Heart right ventricle (tissue), 16 donors: ENCODE measurements around the gene RGS16. TPM values are rescaled to one million over a fixed set of nuclear protein-coding genes. Genes with fewer than 3 reads are reported as not detected.

Source experiments
- ATAC-seq, 8 donors: fragments of 200-7000 bp; cut with Tn5 transposase; one replicate each; pipeline ENCODE4 v1.9.1; 2020; ENCODE audit warnings: mild to moderate bottlenecking in 8 of 8, moderate library complexity in 8 of 8, moderate number of reproducible peaks in 1 of 8
- DNase-seq, 2 donors: peaks; one replicate each; pipeline ENCODE4 v3.0.0-alpha.2; 2020
- H3K27ac ChIP-seq, 10 donors: fragments of 200-600 bp; sonication (generic) in 2 of 10; one replicate each; pipeline versions ENCODE4 v1.5.0 to v1.8.0; 2020 to 2022; ENCODE audit warnings: mild to moderate bottlenecking in 3 of 10
- H3K27me3 ChIP-seq, 7 donors: fragments of 200-600 bp; one replicate each; pipeline ENCODE4 v1.8.0; 2021 to 2022; ENCODE audit warnings: mild to moderate bottlenecking in 2 of 7
- H3K36me3 ChIP-seq, 9 donors: fragments of 200-600 bp; sonication (generic) in 1 of 9; one replicate each; pipeline versions ENCODE4 v1.5.0 to v1.8.0; 2020 to 2022; ENCODE audit warnings: mild to moderate bottlenecking in 2 of 9
- H3K4me1 ChIP-seq, 9 donors: fragments of 200-600 bp; sonication (generic) in 1 of 9; one replicate each; pipeline versions ENCODE4 v1.5.0 to v1.8.0; 2020 to 2022; ENCODE audit warnings: mild to moderate bottlenecking in 4 of 9
- H3K4me3 ChIP-seq, 10 donors: fragments of 200-600 bp; sonication (generic) in 2 of 10; one replicate each; pipeline versions ENCODE4 v1.5.0 to v1.8.0; 2020 to 2022; ENCODE audit warnings: mild to moderate bottlenecking in 7 of 10, moderate library complexity in 2 of 10
- H3K9me3 ChIP-seq, 11 donors: fragments of 200-600 bp in 10 of 11; sonication (generic) in 2 of 11; one replicate each; pipeline versions ENCODE4 v1.5.0 to v1.8.0; 2013 to 2022; ENCODE audit warnings: mild to moderate bottlenecking in 2 of 11, control low read depth in 1 of 11, moderate library complexity in 1 of 11
- CTCF ChIP-seq, 9 donors: fragments of 200-600 bp; sonication (generic) in 2 of 9; IDR thresholded peaks; one replicate each; pipeline versions ENCODE4 v1.5.0 to v1.8.0; 2021 to 2022; ENCODE audit warnings: antibody characterized with exemption in 9 of 9, mild to moderate bottlenecking in 5 of 9, moderate library complexity in 1 of 9
- WGBS, 2 donors: extraction: QIAGEN DNeasy Blood & Tissue Kit; methylation state at CpG; one replicate each; pipeline ENCODE4 v1.1.7; 2013; ENCODE audit warnings: inconsistent platforms in 1 of 2; 5-methylcytosine and 5-hydroxymethylcytosine counted together
- intact Hi-C, 10 donors: fragments of 100-400 bp; cut with DNase I; formaldehyde crosslinking; loops; one replicate each; pipeline versions ENCODE4 v1.11.1 to v1.14.2; 2022
- polyA plus RNA-seq, 2 donors: library from polyadenylated mRNA; stranded (reverse); fragments of 200-250 nt; gene quantifications; one replicate each; pipeline ENCODE4 v1.2.3, GENCODE V29; 2013
- total RNA-seq, 10 donors: library from RNA; stranded (reverse); fragmentation: NEBNext Ultra II Directional in 3 of 10; extraction: Animal tissue kit (Norgen Biotek cat#: 25700) in 3 of 10; gene quantifications; one replicate each; pipeline versions ENCODE4 v1.2.1 to v1.2.4, GENCODE V29; 2021 to 2023
- donor health status: Arrhythmogenic right ventricular cardiomyopathy.
- donor health status: ischemic (EF 13 %, LVEDD 7.1; RV severe dilation, severe dysfunction).
- donor health status: healthy with polysubstance abuse.
- donor health status: DM: no; HTN: yes; CAD: no.
- donor health status: DM: no; HTN: no; CAD: no.
- donor health status: ischemic (EF 25% LVEDD 6.9; RV normal size, moderate dysfunction).
- donor health status: ischemic (EF 25% LVEDD 5.7; RV mildly dilated, moderate dysfunction).
- donor health status: healthy.
- donor health status: DM: yes; HTN: yes; CAD: no.
- donor health status: Ischemic cardiomyopathy.
- donor health status: ischemic (EF 35%, LVEDD 5.7; RV mildly dilated, moderate dysfunction).
- donor health status: nonischemic (EF 11% LVEDD 7.7; RV severe dilation, severe dysfunction).
- donor health status: DM: yes; HTN: yes; CAD: no.
- donor health status: PGD.
- donor health status: ischemic (EF 29% LVEDD 5.4; RV normal size, mild dysfunction).
- donor health status: nonischemic (EF 23%, LVEDD 6.1; RV moderate dilation, normal function).

RGS16 gene
- total and polyA plus RNA-seq, 12 donors, result 0.42 to 8.7 (median 2.3) TPM

- TF ChIP-seq CTCF (IDR thresholded peaks at IDR 0.05), result no peak
- DNase-seq, result no peak
- Histone ChIP-seq H3K9me3 (no peaks in the 10 kb centered on the region), H3K4me3 (peak overlapping the region in 4 of 10 donors; percentile 66 to 71 (median 68)), H3K4me1 (peaks cover 7 to 75% (median 31%) of the 10 kb centered on the region in 9 donors), H3K27ac (peak overlapping the region in 4 of 10 donors; percentile 13 to 60 (median 25)), H3K36me3 (peaks cover 0 to 33% (median 0%) of the 10 kb centered on the region in 9 donors), H3K27me3 (peaks cover 0 to 10% (median 0%) of the 10 kb centered on the region in 7 donors)
- no peak for ATAC-seq
- 78 to 85% methylated on average over 17 of the region's 17 CpGs for WGBS, 2 donors
- intact Hi-C loops, result loop anchor here in 8 of 10 donors (2.0 to 5.0 kb wide), 6 partner anchors 72 to 237 kb away; partner anchors contain the start of gene DHX9 (in 1 of the 8)
These were observed 4.0 kb downstream of the RGS16 start for GRCh38 chr1:182600036-182600713.

DNA sequence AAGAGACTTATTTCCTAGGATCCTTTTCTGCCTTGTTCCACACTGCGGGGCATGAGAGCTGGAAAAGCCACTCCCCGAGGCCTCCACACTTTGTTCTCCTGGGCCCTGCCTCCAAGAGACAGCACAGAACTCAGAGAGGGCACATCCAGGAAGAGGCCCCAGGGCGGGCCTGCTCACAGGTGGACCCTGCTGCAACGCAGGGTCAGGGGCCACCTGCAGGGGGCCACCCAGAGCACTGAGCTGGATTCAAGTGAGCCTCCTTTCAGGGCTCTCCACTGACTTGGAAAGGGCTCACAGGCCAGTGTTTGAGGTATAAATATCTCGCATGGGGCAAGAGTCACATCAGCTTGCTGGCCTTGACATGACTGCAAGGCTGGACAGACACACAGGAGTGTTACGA lies 4.8 kb downstream of the RGS16 start:
- intact Hi-C loops, result loop anchor here (5.0 to 10.0 kb wide), 4 partner anchors 152 to 517 kb away; no protein-coding TSS in a partner anchor
- Histone ChIP-seq H3K4me3 (no peak overlapping the region), H3K27ac (peak overlapping the region in 2 of 10 donors; percentile 22 to 35), H3K9me3 (no peaks in the 10 kb centered on the region), H3K36me3 (peaks cover 0 to 33% (median 0%) of the 10 kb centered on the region in 9 donors), H3K27me3 (peaks cover 0 to 10% (median 0%) of the 10 kb centered on the region in 7 donors), H3K4me1 (peaks cover 7 to 72% (median 27%) of the 10 kb centered on the region in 9 donors)
- DNase-seq, result no peak
- ATAC-seq, result no peak
- 65 to 79% methylated on average over 6 of the region's 6 CpGs for WGBS, 2 donors
- TF ChIP-seq CTCF (IDR thresholded peaks at IDR 0.05), result peak in 7 of 9 donors; percentile 22 to 43 (median 32)

- 78 to 83% methylated on average over 5 of the region's 5 CpGs for WGBS, 2 donors
- Histone ChIP-seq H3K9me3 (no peaks in the 10 kb centered on the region), H3K4me1 (peaks cover 7 to 64% (median 20%) of the 10 kb centered on the region in 9 donors), H3K4me3 (no peak overlapping the region), H3K36me3 (peaks cover 0 to 33% (median 0%) of the 10 kb centered on the region in 9 donors), H3K27me3 (peaks cover 0 to 2% (median 0%) of the 10 kb centered on the region in 7 donors), H3K27ac (no peak overlapping the region)
- intact Hi-C loops, result loop anchor here (5.0 to 10.0 kb wide), 4 partner anchors 151 to 516 kb away; no protein-coding TSS in a partner anchor
- DNase-seq (no peak), ATAC-seq (no peak)
- no peak for TF ChIP-seq CTCF (IDR thresholded peaks at IDR 0.05)
These were observed 5.9 kb downstream of the RGS16 start for GRCh38 chr1:182598296-182598695.

DNA sequence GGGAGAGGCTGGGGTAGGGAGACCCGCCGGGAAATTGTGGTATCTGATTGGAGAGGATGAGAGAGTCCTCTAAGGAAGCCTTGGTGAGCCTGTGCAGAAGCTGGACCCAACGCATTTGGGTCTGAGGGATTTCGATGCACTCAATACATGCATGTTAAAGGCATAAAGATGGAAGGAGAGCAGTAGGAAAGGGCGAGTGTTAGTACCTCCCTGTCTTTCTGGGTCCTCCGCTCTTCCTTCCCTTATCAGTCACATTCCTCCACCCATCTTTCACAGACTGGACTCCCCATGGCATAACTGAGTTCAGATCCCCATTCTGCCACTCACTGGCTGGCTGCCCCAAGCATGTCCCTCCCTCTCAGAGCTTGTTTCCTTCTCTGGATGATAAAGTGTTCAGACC lies 7.3 kb downstream of the RGS16 start:
- 87 to 91% methylated on average over 6 of the region's 6 CpGs for WGBS, 2 donors
- TF ChIP-seq CTCF (IDR thresholded peaks at IDR 0.05), result no peak

More for the DNA sequence above, 7.3 kb downstream of the RGS16 start:
- intact Hi-C loops, result loop anchor here (5.0 to 10.0 kb wide), 4 partner anchors 150 to 515 kb away; no protein-coding TSS in a partner anchor
- Histone ChIP-seq H3K27ac (no peak overlapping the region), H3K4me1 (peaks cover 0 to 53% (median 19%) of the 10 kb centered on the region in 9 donors), H3K27me3 (no peaks in the 10 kb centered on the region), H3K9me3 (no peaks in the 10 kb centered on the region), H3K36me3 (peaks cover 0 to 31% (median 0%) of the 10 kb centered on the region in 9 donors), H3K4me3 (no peak overlapping the region)
- no peak for DNase-seq
- no peak for ATAC-seq
